ES-I3 (cell line): ENCODE data around the gene FASTKD3.

Experiments
- H3K36me3 ChIP-seq: 2 replicates; pipeline ENCODE4 v1.6.1; 2013; ENCODE audit warnings: mild to moderate bottlenecking, low read length, control low read depth, moderate library complexity; ENCODE audit not compliant: insufficient read depth
- H3K4me1 ChIP-seq: 2 replicates; pipeline ENCODE4 v1.6.1; 2013; ENCODE audit warnings: mild to moderate bottlenecking, control low read depth, low read length; ENCODE audit not compliant: insufficient read depth
- H3K9ac ChIP-seq: 2 replicates; pipeline ENCODE4 v1.6.1; 2013; ENCODE audit warnings: low read depth, mild to moderate bottlenecking, low read length, moderate library complexity
- H3K9me3 ChIP-seq: 2 replicates; pipeline ENCODE4 v1.6.1; 2013; ENCODE audit warnings: mild to moderate bottlenecking, low read length, moderate library complexity; ENCODE audit not compliant: control insufficient read depth, insufficient read depth

FASTKD3 gene

GRCh38 chr5:7849681-7850394 is 19.0 kb downstream of the FASTKD3 start:
- Histone ChIP-seq H3K36me3 (no peaks in the 10 kb centered on the region), H3K4me1 (no peaks in the 10 kb centered on the region), H3K9ac (peak overlapping the region; percentile 51), H3K9me3 (no peaks in the 10 kb centered on the region)

- no peaks in the 10 kb centered on the region for H3K4me1 ChIP-seq
- no peaks in the 10 kb centered on the region for H3K9me3 ChIP-seq
- no peak overlapping the region for H3K9ac ChIP-seq
- H3K36me3 ChIP-seq, result no peaks in the 10 kb centered on the region
Measured at GRCh38 chr5:7848296-7848695, 20.5 kb downstream of the FASTKD3 start.

- no peaks in the 10 kb centered on the region for H3K9me3 ChIP-seq
- H3K36me3 ChIP-seq, result no peaks in the 10 kb centered on the region
- no peak overlapping the region for H3K9ac ChIP-seq
- H3K4me1 ChIP-seq, result no peaks in the 10 kb centered on the region
Measured at GRCh38 chr5:7846327-7846726, 22.5 kb downstream of the FASTKD3 start.

GRCh38 chr5:7845557-7845956 is 23.3 kb downstream of the FASTKD3 start:
- Histone ChIP-seq H3K9me3 (no peaks in the 10 kb centered on the region), H3K4me1 (no peaks in the 10 kb centered on the region), H3K36me3 (no peaks in the 10 kb centered on the region)

GRCh38 chr5:7844901-7845300 is 23.9 kb downstream of the FASTKD3 start:
- Histone ChIP-seq H3K9me3 (no peaks in the 10 kb centered on the region), H3K9ac (no peak overlapping the region), H3K36me3 (no peaks in the 10 kb centered on the region), H3K4me1 (no peaks in the 10 kb centered on the region)

More at GRCh38 chr5:7845557-7845956, 23.3 kb downstream of the FASTKD3 start:
- no peak overlapping the region for H3K9ac ChIP-seq

GRCh38 chr5:7842531-7842930 is 26.3 kb downstream of the FASTKD3 start:
- no peak overlapping the region for H3K9ac ChIP-seq
- H3K4me1 ChIP-seq, result no peaks in the 10 kb centered on the region
- H3K9me3 ChIP-seq, result no peaks in the 10 kb centered on the region
- no peaks in the 10 kb centered on the region for H3K36me3 ChIP-seq

GRCh38 chr5:7837403-7837802 is 31.4 kb downstream of the FASTKD3 start:
- H3K9ac ChIP-seq, result no peak overlapping the region
- no peaks in the 10 kb centered on the region for H3K36me3 ChIP-seq
- H3K4me1 ChIP-seq, result no peaks in the 10 kb centered on the region
- H3K9me3 ChIP-seq, result no peaks in the 10 kb centered on the region

GRCh38 chr5:7834982-7835381 is 33.8 kb downstream of the FASTKD3 start:
- no peak overlapping the region for H3K9ac ChIP-seq
- H3K4me1 ChIP-seq, result no peaks in the 10 kb centered on the region
- H3K9me3 ChIP-seq, result no peaks in the 10 kb centered on the region
- H3K36me3 ChIP-seq, result no peaks in the 10 kb centered on the region

GRCh38 chr5:7828269-7828668 is 40.6 kb downstream of the FASTKD3 start:
- Histone ChIP-seq H3K9me3 (no peaks in the 10 kb centered on the region), H3K9ac (no peak overlapping the region), H3K4me1 (no peaks in the 10 kb centered on the region)

GRCh38 chr5:7827610-7828009 is 41.2 kb downstream of the FASTKD3 start:
- H3K36me3 ChIP-seq, result no peaks in the 10 kb centered on the region
- no peaks in the 10 kb centered on the region for H3K9me3 ChIP-seq
- no peaks in the 10 kb centered on the region for H3K4me1 ChIP-seq
- no peak overlapping the region for H3K9ac ChIP-seq

More at GRCh38 chr5:7828269-7828668, 40.6 kb downstream of the FASTKD3 start:
- no peaks in the 10 kb centered on the region for H3K36me3 ChIP-seq

- Histone ChIP-seq H3K36me3 (peaks cover 4% of the 10 kb centered on the region; the same call in 1 of the 2 replicates), H3K9ac (no peak overlapping the region), H3K9me3 (no peaks in the 10 kb centered on the region), H3K4me1 (no peaks in the 10 kb centered on the region)
Measured at GRCh38 chr5:7825630-7826029, 43.2 kb downstream of the FASTKD3 start.

- Histone ChIP-seq H3K9ac (no peak overlapping the region), H3K9me3 (no peaks in the 10 kb centered on the region), H3K36me3 (peaks cover 4% of the 10 kb centered on the region; the same call in 1 of the 2 replicates), H3K4me1 (no peaks in the 10 kb centered on the region)
Measured at GRCh38 chr5:7824995-7825394, 43.8 kb downstream of the FASTKD3 start.

- no peaks in the 10 kb centered on the region for H3K4me1 ChIP-seq
- peaks cover 4% of the 10 kb centered on the region; the same call in 1 of the 2 replicates for H3K36me3 ChIP-seq
- no peak overlapping the region for H3K9ac ChIP-seq
- H3K9me3 ChIP-seq, result no peaks in the 10 kb centered on the region
Measured at GRCh38 chr5:7823594-7823993, 45.2 kb downstream of the FASTKD3 start.

GRCh38 chr5:7822449-7822848 is 46.4 kb downstream of the FASTKD3 start:
- no peak overlapping the region for H3K9ac ChIP-seq
- H3K9me3 ChIP-seq, result no peaks in the 10 kb centered on the region
- peaks cover 4% of the 10 kb centered on the region; the same call in 1 of the 2 replicates for H3K36me3 ChIP-seq
- no peaks in the 10 kb centered on the region for H3K4me1 ChIP-seq

GRCh38 chr5:7816535-7816901 is 52.3 kb downstream of the FASTKD3 start:
- Histone ChIP-seq H3K9me3 (no peaks in the 10 kb centered on the region), H3K36me3 (peaks cover 4% of the 10 kb centered on the region), H3K9ac (no peak overlapping the region), H3K4me1 (peaks cover 19% of the 10 kb centered on the region)
